NB4 (cell line): ENCODE measurements around the gene MMP2.

ENCODE experiments used
- DNase-seq: peaks from one replicate; pipeline ENCODE4 v3.0.0; 2010; ENCODE audit warnings: low read depth
- H3K4me3 ChIP-seq: one replicate; pipeline ENCODE4 v1.5.1; 2011; ENCODE audit warnings: mild to moderate bottlenecking, low read depth, low read length, moderate library complexity
- CTCF ChIP-seq: IDR thresholded peaks from one replicate; pipeline ENCODE4 v1.5.1; 2012; ENCODE audit warnings: low read depth, low read length
- MAX ChIP-seq: IDR thresholded peaks from 2 replicates; pipeline ENCODE4 v1.6.1; 2011; ENCODE audit warnings: low read depth, low read length
- MYC ChIP-seq: IDR thresholded peaks from 2 replicates; pipeline ENCODE4 v1.6.1; 2011; ENCODE audit warnings: low read depth, low read length
- POLR2A ChIP-seq: IDR thresholded peaks from 2 replicates; pipeline ENCODE4 v1.6.1; 2011; ENCODE audit warnings: mild to moderate bottlenecking; ENCODE audit not compliant: insufficient read length; ENCODE audit errors: extremely low read depth

MMP2 gene

GRCh38 chr16:55526441-55526840 lies 47.4 kb downstream of the MMP2 start:
- no peak overlapping the region for H3K4me3 ChIP-seq
- TF ChIP-seq POLR2A (no peak), MYC (no peak), CTCF (no peak), MAX (no peak)
- no peak for DNase-seq

GRCh38 chr16:55527885-55528284 lies 48.9 kb downstream of the MMP2 start:
- H3K4me3 ChIP-seq = no peak overlapping the region
- TF ChIP-seq MYC (no peak), POLR2A (no peak), MAX (no peak), CTCF (no peak)
- DNase-seq = no peak

- DNase-seq = no peak
- TF ChIP-seq MAX = no peak
- no peak for TF ChIP-seq MYC
- no peak for TF ChIP-seq CTCF
- TF ChIP-seq POLR2A = no peak
- no peak overlapping the region for H3K4me3 ChIP-seq
Measured at GRCh38 chr16:55529018-55529417, 50.0 kb downstream of the MMP2 start.

- DNase-seq = no peak
- TF ChIP-seq POLR2A (no peak), MYC (no peak), MAX (no peak), CTCF (no peak)
- H3K4me3 ChIP-seq = no peak overlapping the region
Measured at GRCh38 chr16:55530316-55530856, 51.4 kb downstream of the MMP2 start.

- no peak for DNase-seq
- H3K4me3 ChIP-seq = no peak overlapping the region
- no peak for TF ChIP-seq MYC
- TF ChIP-seq MAX = no peak
- TF ChIP-seq POLR2A = no peak
- TF ChIP-seq CTCF = no peak
Measured at GRCh38 chr16:55532227-55532626, 53.2 kb downstream of the MMP2 start.

- no peak overlapping the region for H3K4me3 ChIP-seq
- TF ChIP-seq CTCF (no peak), POLR2A (no peak), MYC (no peak)
- DNase-seq = no peak
Measured at GRCh38 chr16:55534756-55535155, 55.8 kb downstream of the MMP2 start.
